ENCODE data around the gene NR1D1.

DNA sequence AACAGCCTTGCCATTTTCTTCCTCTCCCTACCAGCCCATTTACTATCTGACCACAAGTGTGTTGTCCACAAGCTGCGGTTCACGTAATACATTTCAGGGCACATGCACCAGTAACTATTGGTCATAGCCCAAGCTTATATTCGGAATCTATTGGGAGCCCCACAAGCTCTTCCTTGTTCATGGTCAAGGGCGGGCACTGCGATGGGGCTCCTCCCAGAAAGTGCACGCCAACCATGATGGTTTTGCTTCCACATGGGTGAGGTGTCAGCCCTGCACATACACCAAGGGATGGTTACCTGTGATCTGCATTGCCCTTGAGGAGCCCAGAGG is 25.6 kb downstream of the NR1D1 start:
- TF ChIP-seq, protein P1, sequence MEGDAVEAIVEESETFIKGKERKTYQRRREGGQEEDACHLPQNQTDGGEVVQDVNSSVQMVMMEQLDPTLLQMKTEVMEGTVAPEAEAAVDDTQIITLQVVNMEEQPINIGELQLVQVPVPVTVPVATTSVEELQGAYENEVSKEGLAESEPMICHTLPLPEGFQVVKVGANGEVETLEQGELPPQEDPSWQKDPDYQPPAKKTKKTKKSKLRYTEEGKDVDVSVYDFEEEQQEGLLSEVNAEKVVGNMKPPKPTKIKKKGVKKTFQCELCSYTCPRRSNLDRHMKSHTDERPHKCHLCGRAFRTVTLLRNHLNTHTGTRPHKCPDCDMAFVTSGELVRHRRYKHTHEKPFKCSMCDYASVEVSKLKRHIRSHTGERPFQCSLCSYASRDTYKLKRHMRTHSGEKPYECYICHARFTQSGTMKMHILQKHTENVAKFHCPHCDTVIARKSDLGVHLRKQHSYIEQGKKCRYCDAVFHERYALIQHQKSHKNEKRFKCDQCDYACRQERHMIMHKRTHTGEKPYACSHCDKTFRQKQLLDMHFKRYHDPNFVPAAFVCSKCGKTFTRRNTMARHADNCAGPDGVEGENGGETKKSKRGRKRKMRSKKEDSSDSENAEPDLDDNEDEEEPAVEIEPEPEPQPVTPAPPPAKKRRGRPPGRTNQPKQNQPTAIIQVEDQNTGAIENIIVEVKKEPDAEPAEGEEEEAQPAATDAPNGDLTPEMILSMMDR (IDR thresholded peaks at IDR 0.05) = no peak
- no peak for TF ChIP-seq POLR2A (IDR thresholded peaks at IDR 0.05)

Measured in body of pancreas (tissue), 4 donors.